ENCODE data around the gene FUS. TPM values are rescaled to one million over a fixed set of nuclear protein-coding genes. Genes with fewer than 3 reads are reported as not detected.

The FUS gene
- total and polyA plus RNA-seq, 2 of the 13 experiments (the other 11 are each of a cell fraction or from before 2014, with no cell fraction given): 68.1 to 168 TPM

GRCh38 chr16:31142109-31143010, 37.6 kb upstream of the FUS start (continued):
- peak; percentile 72 for TF ChIP-seq TEAD3 (CRISPR knock-in tag; optimal IDR thresholded peaks at IDR 0.05; ENCODE audit: borderline replicate concordance)
- no peak for TF ChIP-seq GRHL1 (CRISPR knock-in tag; conservative IDR thresholded peaks at IDR 0.05)
- peak; percentile 88 for TF ChIP-seq ZNF687 (CRISPR knock-in tag; IDR thresholded peaks at IDR 0.05)
- peak; percentile 32; the same call in 1 of the 2 replicates for TF ChIP-seq RBAK (CRISPR knock-in tag; IDR thresholded peaks at IDR 0.05)
- no peak for TF ChIP-seq PRDM4 (CRISPR knock-in tag; IDR thresholded peaks at IDR 0.05; ENCODE audit: borderline replicate concordance)
- TF ChIP-seq ZNF572 (CRISPR knock-in tag; IDR thresholded peaks at IDR 0.05): no peak
- TF ChIP-seq BCLAF1 (IDR thresholded peaks at IDR 0.05): no peak
- no peak for TF ChIP-seq RERE (CRISPR knock-in tag; IDR thresholded peaks at IDR 0.05; ENCODE audit: low read depth)
- TF ChIP-seq GFI1 (CRISPR knock-in tag; IDR thresholded peaks at IDR 0.05; ENCODE audit: borderline replicate concordance): no peak; the same call in 1 of the 2 replicates

Measured in HepG2 (cell line).